AG04449 (cell line): ENCODE data around the gene ABCC3.

Source experiments
- CTCF ChIA-PET: fragments of 350-600 bp; formaldehyde crosslinking; extraction: SDS; loops from one replicate; lab custom pipeline; 2021; ENCODE audit warnings: antibody characterized with exemption; lab: Yijun Ruan, JAX
- POLR2A ChIA-PET: fragments of 400-600, 350-600 bp; formaldehyde crosslinking; extraction: SDS; loops from one replicate; lab custom pipeline; 2020; ENCODE audit warnings: antibody characterized with exemption, inconsistent platforms; lab: Yijun Ruan, JAX
- DNase-seq: peaks from one replicate; pipeline ENCODE4 v3.0.0-alpha.2; 2010; ENCODE audit warnings: low read depth, low spot score
- H3K4me3 ChIP-seq: 2 replicates; pipeline ENCODE4 v1.5.1; 2011; ENCODE audit warnings: low read depth, mild to moderate bottlenecking, control low read depth, low read length
- TF ChIP-seq, protein P1 (sequence below): IDR thresholded peaks from one replicate; pipeline ENCODE4 v1.5.1; 2011; ENCODE audit warnings: mild to moderate bottlenecking, moderate library complexity, low read length, control low read depth, inconsistent platforms; ENCODE audit not compliant: insufficient read depth; ENCODE audit errors: missing control alignments

The ABCC3 gene, protein sequence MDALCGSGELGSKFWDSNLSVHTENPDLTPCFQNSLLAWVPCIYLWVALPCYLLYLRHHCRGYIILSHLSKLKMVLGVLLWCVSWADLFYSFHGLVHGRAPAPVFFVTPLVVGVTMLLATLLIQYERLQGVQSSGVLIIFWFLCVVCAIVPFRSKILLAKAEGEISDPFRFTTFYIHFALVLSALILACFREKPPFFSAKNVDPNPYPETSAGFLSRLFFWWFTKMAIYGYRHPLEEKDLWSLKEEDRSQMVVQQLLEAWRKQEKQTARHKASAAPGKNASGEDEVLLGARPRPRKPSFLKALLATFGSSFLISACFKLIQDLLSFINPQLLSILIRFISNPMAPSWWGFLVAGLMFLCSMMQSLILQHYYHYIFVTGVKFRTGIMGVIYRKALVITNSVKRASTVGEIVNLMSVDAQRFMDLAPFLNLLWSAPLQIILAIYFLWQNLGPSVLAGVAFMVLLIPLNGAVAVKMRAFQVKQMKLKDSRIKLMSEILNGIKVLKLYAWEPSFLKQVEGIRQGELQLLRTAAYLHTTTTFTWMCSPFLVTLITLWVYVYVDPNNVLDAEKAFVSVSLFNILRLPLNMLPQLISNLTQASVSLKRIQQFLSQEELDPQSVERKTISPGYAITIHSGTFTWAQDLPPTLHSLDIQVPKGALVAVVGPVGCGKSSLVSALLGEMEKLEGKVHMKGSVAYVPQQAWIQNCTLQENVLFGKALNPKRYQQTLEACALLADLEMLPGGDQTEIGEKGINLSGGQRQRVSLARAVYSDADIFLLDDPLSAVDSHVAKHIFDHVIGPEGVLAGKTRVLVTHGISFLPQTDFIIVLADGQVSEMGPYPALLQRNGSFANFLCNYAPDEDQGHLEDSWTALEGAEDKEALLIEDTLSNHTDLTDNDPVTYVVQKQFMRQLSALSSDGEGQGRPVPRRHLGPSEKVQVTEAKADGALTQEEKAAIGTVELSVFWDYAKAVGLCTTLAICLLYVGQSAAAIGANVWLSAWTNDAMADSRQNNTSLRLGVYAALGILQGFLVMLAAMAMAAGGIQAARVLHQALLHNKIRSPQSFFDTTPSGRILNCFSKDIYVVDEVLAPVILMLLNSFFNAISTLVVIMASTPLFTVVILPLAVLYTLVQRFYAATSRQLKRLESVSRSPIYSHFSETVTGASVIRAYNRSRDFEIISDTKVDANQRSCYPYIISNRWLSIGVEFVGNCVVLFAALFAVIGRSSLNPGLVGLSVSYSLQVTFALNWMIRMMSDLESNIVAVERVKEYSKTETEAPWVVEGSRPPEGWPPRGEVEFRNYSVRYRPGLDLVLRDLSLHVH (N-terminal part only)

DNA sequence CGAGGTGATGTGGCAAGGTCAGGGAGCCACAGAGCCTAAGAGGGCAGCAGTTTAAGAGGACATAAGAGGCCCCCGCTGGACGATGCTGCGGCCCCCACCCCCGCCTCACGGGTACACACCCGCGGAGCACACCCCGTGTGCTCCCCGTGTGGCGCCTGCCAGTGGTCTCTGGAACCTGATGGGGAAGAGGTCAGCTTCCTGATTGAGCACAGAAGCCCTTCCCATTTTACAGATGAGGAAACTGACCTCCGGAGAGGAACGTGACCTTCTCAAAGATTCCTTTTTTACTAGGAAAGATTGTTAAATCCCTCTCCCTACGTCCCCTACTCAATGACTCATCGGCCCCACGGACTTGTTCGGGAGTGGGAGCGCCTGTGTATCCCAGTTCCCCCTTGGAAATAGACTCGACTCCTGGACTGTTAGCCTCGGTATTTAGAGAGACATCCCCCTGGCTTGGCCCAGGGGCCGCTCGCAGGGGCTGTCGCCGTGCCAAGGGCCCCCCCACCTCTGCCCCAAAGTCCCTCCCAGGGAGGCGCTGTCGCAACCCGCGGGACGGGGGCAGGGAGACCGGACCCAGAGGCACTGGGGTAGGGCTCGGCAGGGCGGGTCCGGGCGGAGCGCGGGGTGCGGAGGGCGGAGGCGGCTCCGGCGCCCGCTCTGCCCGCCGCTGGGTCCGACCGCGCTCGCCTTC, at the start of gene ABCC3:
Gene ABCC3 (plus strand): TSS at position 658 of the 691 bp plus-strand sequence. CDS start 56 bp downstream, outside the sequence.
- POLR2A ChIA-PET: no interaction called here
- H3K4me3 ChIP-seq: peak within 1 kb of the TSS; percentile 63

DNA sequence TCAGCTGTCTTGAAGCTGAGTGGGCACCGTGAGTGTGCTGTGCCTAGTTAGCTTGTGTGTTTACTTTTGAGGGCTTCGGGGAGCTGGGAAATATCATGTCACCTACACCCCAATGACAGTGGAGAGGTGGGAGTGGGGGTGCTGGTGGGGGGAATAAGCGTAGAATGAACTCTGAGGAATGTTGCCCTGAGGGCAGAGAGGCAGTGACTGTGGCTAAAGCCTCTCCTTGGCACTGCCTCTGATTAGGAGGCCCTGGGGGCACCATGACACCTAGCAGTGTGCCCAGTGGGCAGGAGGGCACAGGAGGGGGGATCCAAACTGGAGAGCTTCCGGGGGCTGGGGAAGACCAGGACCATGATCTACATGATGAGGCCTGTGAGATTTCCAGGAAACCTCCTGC, 49.3 kb upstream of the ABCC3 start:
- ChIA-PET CTCF (interaction anchor here (0.9 to 1.2 kb wide), 2 partner anchors 35 to 41 kb away, joined by 3 to 4 read pairs; no protein-coding TSS in a partner anchor), POLR2A (no interaction called here)
- TF ChIP-seq, protein P1, sequence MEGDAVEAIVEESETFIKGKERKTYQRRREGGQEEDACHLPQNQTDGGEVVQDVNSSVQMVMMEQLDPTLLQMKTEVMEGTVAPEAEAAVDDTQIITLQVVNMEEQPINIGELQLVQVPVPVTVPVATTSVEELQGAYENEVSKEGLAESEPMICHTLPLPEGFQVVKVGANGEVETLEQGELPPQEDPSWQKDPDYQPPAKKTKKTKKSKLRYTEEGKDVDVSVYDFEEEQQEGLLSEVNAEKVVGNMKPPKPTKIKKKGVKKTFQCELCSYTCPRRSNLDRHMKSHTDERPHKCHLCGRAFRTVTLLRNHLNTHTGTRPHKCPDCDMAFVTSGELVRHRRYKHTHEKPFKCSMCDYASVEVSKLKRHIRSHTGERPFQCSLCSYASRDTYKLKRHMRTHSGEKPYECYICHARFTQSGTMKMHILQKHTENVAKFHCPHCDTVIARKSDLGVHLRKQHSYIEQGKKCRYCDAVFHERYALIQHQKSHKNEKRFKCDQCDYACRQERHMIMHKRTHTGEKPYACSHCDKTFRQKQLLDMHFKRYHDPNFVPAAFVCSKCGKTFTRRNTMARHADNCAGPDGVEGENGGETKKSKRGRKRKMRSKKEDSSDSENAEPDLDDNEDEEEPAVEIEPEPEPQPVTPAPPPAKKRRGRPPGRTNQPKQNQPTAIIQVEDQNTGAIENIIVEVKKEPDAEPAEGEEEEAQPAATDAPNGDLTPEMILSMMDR: no peak
- DNase-seq: no peak
- no peak overlapping the region for H3K4me3 ChIP-seq

More for the DNA sequence above, at the start of gene ABCC3:
- TF ChIP-seq, protein P1: no peak
- no peak for DNase-seq
- CTCF ChIA-PET: interaction anchor here (1.5 to 10.4 kb wide), 4 partner anchors 8 to 60 kb away, joined by 5 to 166 read pairs (median 8); no protein-coding TSS in a partner anchor

DNA sequence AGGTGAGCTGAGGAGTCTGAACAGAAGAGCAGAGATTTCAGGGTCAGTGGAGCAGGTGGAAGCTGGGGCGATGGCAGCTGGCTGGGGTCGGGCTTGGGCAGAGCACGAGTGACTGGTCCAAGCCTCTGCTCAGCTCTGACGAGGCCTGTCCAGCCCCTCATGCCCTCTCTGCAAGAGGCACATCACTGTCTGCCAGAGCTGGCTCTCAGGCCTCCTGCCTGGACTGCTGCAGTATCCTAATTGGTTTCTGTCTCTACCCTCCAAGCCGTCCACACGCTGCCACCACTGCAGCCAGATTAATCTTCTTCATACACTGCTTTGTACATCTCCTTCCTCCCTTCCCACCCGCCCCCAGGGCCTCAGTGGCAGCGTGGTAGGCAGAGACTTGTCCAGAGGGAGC, 48.8 kb upstream of the ABCC3 start:
- TF ChIP-seq, protein P1: no peak
- no peak for DNase-seq
- no peak overlapping the region for H3K4me3 ChIP-seq
- POLR2A ChIA-PET: no interaction called here
- CTCF ChIA-PET: interaction anchor here (1.2 kb wide), 1 partner anchor 9 kb away, joined by 4 read pairs; no protein-coding TSS in a partner anchor

DNA sequence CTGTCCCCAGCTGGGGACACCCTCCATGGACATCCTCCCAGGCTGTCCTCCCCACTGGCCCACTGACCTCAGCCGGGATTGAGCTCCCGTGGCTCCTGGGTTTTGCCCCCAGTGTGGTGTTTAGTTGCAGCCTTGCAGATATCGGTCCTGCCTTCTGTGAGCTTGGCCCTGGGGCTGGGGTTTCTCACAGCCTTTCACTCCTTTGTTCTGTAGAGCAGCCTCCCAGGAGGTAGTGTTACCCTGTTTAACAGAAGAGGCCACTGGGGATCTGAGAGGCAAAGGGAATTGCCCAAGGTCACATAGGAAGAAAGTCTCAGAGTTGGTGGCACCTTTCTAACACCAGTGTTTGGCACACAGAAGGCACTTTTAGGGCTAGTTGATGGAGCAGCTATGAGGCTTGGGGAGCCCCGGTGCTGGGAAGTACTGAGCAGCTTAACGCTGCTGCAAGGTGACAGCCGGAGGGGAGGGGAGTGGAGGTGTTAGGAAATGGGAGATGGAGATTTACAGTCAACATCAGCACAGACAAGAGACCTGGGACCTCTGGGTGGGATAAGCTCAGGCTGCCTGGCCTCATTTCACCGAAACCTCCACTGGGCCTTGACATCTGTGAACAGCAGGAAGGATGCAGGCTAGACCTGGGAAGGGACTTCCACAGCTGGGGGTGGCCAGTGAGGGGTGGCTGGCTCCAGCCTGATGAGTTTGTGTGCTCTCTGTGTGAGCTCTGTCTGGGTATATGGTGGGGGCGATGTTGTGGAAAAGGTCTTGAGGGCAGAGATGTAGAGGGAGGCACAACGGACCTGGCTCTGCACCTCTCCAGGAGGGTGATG, 48.0 kb upstream of the ABCC3 start:
- CTCF ChIA-PET: interaction anchor here (1.2 to 1.7 kb wide), 2 partner anchors 10 to 108 kb away, joined by 3 to 4 read pairs; no protein-coding TSS in a partner anchor
- POLR2A ChIA-PET: interaction anchor here (0.7 kb wide), 1 partner anchor 23 kb away, joined by 3 read pairs; no protein-coding TSS in a partner anchor
- TF ChIP-seq, protein P1: no peak
- DNase-seq: no peak
- H3K4me3 ChIP-seq: no peak overlapping the region

DNA sequence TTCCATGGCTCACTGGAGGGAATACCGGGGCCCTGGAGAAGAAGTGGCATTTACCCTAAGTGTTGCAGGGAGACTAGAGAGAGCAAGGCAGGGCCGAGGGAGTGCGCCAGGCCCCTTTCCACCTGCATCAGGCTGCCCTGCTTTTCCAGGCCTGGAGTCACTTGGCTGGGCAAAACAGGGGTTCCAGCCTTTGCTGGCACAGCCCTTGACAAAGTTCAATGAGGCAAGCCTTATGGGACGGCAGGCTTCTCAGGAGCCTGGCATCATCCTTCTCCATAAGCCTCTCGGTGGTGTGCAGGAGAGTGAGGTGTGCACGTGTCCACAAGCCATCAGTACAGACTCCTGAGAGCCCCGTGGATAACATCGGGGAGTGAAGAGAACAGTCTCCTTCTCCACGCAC, 47.1 kb upstream of the ABCC3 start:
- H3K4me3 ChIP-seq: no peak overlapping the region
- POLR2A ChIA-PET: no interaction called here
- DNase-seq: no peak
- CTCF ChIA-PET: interaction anchor here (1.2 to 3.1 kb wide), 3 partner anchors 18 to 107 kb away, joined by 3 to 12 read pairs (median 4); no protein-coding TSS in a partner anchor
- TF ChIP-seq, protein P1: no peak
